HCT116 (cell line): ENCODE measurements around the gene TF.

Experiments used
- CEBPB ChIP-seq: IDR thresholded peaks from 2 replicates; pipeline ENCODE4 v1.6.1; 2012; ENCODE audit warnings: low read depth
- EGR1 ChIP-seq: IDR thresholded peaks from 2 replicates; pipeline ENCODE4 v1.6.1; 2012; ENCODE audit warnings: low read depth
- EZH2 ChIP-seq: fragments of 200-600 bp; sonication (generic); IDR thresholded peaks from 2 replicates; pipeline ENCODE4 v1.6.1; 2017; ENCODE audit warnings: antibody characterized with exemption, mixed run types
- EZH2phosphoT487 ChIP-seq: fragments of 200-600 bp; IDR thresholded peaks from 2 replicates; pipeline ENCODE4 v1.6.1; 2018; ENCODE audit warnings: antibody characterized with exemption, borderline replicate concordance
- POLR2A ChIP-seq: IDR thresholded peaks from 2 replicates; pipeline ENCODE4 v1.7.0; 2011; ENCODE audit warnings: borderline replicate concordance; ENCODE audit not compliant: insufficient read depth, insufficient read length; ENCODE audit errors: extremely low read depth
- POLR2AphosphoS5 ChIP-seq: IDR thresholded peaks from 2 replicates; pipeline ENCODE4 v1.6.1; 2011; ENCODE audit warnings: mild to moderate bottlenecking, low read depth, low read length, moderate library complexity
- SIN3A ChIP-seq: IDR thresholded peaks from 2 replicates; pipeline ENCODE4 v1.6.1; 2012; ENCODE audit warnings: low read depth
- SP1 ChIP-seq: IDR thresholded peaks from 2 replicates; pipeline ENCODE4 v1.6.1; 2012; ENCODE audit warnings: low read depth
- ZFX ChIP-seq: fragments of 450-650 bp; IDR thresholded peaks from 2 replicates; pipeline ENCODE4 v1.6.1; 2017
- TF ChIP-seq, protein P1 (sequence below), 3 experiments: fragments of 200-600 bp in 1 of 3; sonication (generic) in 1 of 3; IDR thresholded peaks in 2 of 3; conservative IDR thresholded peaks in 1 of 3; 2 replicates each; pipeline ENCODE4 v1.5.1; 2012 to 2017; ENCODE audit warnings: low read depth in 2 of 3, low read length in 2 of 3, antibody characterized with exemption in 1 of 3, borderline replicate concordance in 1 of 3, control low read depth in 1 of 3, mild to moderate bottlenecking in 1 of 3, mixed read lengths in 1 of 3, mixed run types in 1 of 3, moderate library complexity in 1 of 3; ENCODE audit not compliant: insufficient read depth in 1 of 3
- TF ChIP-seq, protein P2 (sequence below): IDR thresholded peaks from 2 replicates; pipeline ENCODE4 v1.6.1; 2012
- TF ChIP-seq, protein P3 (sequence below): IDR thresholded peaks from 2 replicates; pipeline ENCODE4 v1.6.1; 2012; ENCODE audit warnings: low read depth
- TF ChIP-seq, protein P4 (sequence below): IDR thresholded peaks from 2 replicates; pipeline ENCODE4 v1.6.1; 2012

DNA sequence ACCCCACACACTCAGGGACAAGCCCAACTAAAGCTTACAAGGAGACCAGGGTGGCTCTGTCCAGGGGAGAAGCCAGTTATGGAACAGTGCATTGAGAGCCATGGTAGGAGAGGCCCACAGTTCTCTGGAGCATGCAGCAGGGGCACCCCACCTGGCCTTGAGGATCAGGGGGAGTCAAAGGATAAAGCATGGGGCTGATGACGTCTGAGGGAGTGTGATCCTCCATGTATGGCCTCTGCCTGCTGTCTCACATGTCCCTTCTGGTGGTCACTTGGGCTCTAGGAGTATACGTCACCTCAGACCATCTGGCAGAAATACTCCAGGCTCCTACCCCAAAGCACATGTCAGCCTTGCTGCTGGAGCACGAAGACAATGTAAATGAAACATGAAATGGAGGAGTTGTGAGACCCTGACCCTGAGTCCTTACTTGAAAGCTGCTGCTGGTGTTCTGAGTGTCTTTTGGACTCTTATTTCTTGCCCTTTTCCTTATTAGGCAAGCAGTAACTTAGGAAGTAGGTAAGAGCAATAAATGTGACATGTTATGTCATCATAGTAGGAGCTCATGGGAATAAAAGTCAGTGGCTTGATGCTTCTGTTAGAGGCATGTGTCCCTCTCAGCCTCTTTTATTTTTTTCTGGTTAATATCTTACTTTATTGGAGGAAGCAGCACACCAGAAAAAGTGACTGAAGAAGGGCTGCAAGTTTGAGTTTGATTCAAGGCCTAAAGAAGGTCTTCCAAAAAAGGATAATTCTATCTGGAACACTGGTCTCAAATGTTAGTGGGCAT is 74.9 kb downstream of the TF start:
- TF ChIP-seq EZH2phosphoT487 (no peak), POLR2A (no peak), EGR1 (no peak), SP1 (no peak), POLR2AphosphoS5 (no peak), CEBPB (no peak), EZH2 (no peak), SIN3A (no peak), ZFX (no peak)
- TF ChIP-seq, protein P1, sequence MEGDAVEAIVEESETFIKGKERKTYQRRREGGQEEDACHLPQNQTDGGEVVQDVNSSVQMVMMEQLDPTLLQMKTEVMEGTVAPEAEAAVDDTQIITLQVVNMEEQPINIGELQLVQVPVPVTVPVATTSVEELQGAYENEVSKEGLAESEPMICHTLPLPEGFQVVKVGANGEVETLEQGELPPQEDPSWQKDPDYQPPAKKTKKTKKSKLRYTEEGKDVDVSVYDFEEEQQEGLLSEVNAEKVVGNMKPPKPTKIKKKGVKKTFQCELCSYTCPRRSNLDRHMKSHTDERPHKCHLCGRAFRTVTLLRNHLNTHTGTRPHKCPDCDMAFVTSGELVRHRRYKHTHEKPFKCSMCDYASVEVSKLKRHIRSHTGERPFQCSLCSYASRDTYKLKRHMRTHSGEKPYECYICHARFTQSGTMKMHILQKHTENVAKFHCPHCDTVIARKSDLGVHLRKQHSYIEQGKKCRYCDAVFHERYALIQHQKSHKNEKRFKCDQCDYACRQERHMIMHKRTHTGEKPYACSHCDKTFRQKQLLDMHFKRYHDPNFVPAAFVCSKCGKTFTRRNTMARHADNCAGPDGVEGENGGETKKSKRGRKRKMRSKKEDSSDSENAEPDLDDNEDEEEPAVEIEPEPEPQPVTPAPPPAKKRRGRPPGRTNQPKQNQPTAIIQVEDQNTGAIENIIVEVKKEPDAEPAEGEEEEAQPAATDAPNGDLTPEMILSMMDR (IDR thresholded peaks at IDR 0.05 in 2 of 3, conservative IDR thresholded peaks at IDR 0.05 in 1 of 3; ENCODE audit: borderline replicate concordance in 1 of 3, insufficient read depth in 1 of 3, low read depth in 2 of 3, low read length in 2 of 3), result no peak
- TF ChIP-seq, protein P2, sequence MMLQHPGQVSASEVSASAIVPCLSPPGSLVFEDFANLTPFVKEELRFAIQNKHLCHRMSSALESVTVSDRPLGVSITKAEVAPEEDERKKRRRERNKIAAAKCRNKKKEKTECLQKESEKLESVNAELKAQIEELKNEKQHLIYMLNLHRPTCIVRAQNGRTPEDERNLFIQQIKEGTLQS, result no peak
- TF ChIP-seq, protein P3, sequence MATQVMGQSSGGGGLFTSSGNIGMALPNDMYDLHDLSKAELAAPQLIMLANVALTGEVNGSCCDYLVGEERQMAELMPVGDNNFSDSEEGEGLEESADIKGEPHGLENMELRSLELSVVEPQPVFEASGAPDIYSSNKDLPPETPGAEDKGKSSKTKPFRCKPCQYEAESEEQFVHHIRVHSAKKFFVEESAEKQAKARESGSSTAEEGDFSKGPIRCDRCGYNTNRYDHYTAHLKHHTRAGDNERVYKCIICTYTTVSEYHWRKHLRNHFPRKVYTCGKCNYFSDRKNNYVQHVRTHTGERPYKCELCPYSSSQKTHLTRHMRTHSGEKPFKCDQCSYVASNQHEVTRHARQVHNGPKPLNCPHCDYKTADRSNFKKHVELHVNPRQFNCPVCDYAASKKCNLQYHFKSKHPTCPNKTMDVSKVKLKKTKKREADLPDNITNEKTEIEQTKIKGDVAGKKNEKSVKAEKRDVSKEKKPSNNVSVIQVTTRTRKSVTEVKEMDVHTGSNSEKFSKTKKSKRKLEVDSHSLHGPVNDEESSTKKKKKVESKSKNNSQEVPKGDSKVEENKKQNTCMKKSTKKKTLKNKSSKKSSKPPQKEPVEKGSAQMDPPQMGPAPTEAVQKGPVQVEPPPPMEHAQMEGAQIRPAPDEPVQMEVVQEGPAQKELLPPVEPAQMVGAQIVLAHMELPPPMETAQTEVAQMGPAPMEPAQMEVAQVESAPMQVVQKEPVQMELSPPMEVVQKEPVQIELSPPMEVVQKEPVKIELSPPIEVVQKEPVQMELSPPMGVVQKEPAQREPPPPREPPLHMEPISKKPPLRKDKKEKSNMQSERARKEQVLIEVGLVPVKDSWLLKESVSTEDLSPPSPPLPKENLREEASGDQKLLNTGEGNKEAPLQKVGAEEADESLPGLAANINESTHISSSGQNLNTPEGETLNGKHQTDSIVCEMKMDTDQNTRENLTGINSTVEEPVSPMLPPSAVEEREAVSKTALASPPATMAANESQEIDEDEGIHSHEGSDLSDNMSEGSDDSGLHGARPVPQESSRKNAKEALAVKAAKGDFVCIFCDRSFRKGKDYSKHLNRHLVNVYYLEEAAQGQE, result no peak
- TF ChIP-seq, protein P4, sequence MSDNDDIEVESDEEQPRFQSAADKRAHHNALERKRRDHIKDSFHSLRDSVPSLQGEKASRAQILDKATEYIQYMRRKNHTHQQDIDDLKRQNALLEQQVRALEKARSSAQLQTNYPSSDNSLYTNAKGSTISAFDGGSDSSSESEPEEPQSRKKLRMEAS, result no peak
